Retinal pigment epithelial cell (primary cell): ENCODE results near the gene TPCN2.
"Not testable (repeated sequence)": the region's sequence is repeated elsewhere in the genome, so short reads cannot be mapped to it uniquely, and the experiment has no call there.

Experiments used
- DNase-seq: peaks from one replicate; pipeline ENCODE4 v3.0.0-alpha.2; 2010; ENCODE audit warnings: low read depth
- H3K4me3 ChIP-seq: 2 replicates; pipeline ENCODE4 v1.5.1; 2011; ENCODE audit warnings: mild to moderate bottlenecking, low read length, control low read depth, moderate library complexity
- TF ChIP-seq, protein P1 (sequence below): conservative IDR thresholded peaks from 2 replicates; pipeline ENCODE4 v1.5.1; 2011; ENCODE audit warnings: low read depth, low read length, control low read depth, inconsistent platforms

TPCN2 gene

DNA sequence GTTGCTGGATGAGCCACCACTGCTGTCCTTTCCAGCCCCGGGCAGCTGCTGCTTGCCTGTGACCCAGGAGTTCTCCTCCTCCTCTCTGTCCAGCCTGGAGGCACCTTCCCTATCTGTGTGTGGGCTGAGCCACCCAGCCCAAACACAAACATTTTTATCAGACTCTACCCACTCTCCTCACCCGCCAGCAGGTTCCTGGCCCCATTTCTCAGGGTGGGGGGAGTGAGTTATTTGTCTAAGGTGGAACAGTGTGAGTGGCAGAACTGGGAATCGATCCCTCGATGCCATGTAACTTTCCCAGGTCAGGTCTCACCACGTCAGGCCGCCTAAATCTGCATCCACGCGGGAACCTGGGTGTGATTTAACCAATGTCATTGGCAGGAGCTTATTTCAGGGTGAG, 86.2 kb downstream of the TPCN2 start:
- no peak overlapping the region for H3K4me3 ChIP-seq
- no peak for DNase-seq
- TF ChIP-seq, protein P1, sequence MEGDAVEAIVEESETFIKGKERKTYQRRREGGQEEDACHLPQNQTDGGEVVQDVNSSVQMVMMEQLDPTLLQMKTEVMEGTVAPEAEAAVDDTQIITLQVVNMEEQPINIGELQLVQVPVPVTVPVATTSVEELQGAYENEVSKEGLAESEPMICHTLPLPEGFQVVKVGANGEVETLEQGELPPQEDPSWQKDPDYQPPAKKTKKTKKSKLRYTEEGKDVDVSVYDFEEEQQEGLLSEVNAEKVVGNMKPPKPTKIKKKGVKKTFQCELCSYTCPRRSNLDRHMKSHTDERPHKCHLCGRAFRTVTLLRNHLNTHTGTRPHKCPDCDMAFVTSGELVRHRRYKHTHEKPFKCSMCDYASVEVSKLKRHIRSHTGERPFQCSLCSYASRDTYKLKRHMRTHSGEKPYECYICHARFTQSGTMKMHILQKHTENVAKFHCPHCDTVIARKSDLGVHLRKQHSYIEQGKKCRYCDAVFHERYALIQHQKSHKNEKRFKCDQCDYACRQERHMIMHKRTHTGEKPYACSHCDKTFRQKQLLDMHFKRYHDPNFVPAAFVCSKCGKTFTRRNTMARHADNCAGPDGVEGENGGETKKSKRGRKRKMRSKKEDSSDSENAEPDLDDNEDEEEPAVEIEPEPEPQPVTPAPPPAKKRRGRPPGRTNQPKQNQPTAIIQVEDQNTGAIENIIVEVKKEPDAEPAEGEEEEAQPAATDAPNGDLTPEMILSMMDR = no peak

- DNase-seq = no peak
- H3K4me3 ChIP-seq = no peak overlapping the region
- TF ChIP-seq, protein P1 = no peak
These were observed 87.0 kb downstream of the TPCN2 start for GRCh38 chr11:69135420-69136363.

- TF ChIP-seq, protein P1 = no peak
- DNase-seq = no peak
These were observed 87.7 kb downstream of the TPCN2 start for GRCh38 chr11:69136471-69136870.

GRCh38 chr11:69137151-69137844, 88.6 kb downstream of the TPCN2 start:
- H3K4me3 ChIP-seq = no peak overlapping the region
- no peak for DNase-seq
- TF ChIP-seq, protein P1 = no peak

More at GRCh38 chr11:69136471-69136870, 87.7 kb downstream of the TPCN2 start:
- H3K4me3 ChIP-seq = no peak overlapping the region

- DNase-seq = peak; percentile 36
- no peak overlapping the region for H3K4me3 ChIP-seq
- TF ChIP-seq, protein P1 = no peak
These were observed 89.5 kb downstream of the TPCN2 start for GRCh38 chr11:69138265-69138664.

DNA sequence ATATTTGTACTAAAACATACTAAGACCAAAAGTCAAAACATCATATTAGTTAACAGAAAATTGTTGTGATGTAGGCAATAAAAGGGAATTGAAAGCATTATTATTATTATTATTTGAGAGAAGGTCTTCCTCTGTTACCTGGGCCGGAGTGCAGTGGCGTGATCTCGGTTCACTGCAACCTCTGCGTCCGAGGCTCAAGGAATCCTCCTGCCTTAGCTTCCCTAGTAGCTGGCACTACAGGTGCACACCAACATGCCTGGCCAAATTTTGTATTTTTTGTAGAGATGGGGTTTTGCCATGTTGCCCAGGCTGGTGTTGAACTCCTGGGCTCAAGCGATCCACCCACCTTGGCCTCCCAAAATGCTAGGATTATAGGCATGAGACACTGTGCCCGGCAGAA, 91.4 kb downstream of the TPCN2 start:
- DNase-seq, H3K4me3 ChIP-seq: not testable (repeated sequence)

DNA sequence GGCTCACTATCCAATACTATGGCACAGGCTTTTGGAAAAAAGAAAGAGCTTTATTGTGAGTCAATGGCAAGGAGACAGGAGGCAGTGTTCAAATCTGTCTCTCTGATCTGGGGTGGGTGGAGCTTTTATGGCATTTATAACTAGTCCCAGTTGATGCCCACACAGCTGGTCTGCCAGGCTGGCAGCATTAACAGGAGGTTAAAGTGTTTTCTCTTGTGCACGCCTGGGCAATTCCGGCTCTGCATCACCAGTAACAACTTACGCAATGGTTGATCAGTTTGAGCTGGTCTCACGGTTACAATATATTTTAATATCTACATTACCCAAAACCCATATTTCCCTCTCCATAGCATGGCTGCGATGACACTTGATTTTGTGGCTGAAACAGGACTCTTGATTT, 91.9 kb downstream of the TPCN2 start:
- H3K4me3 ChIP-seq = no peak overlapping the region
- TF ChIP-seq, protein P1 = no peak
- no peak for DNase-seq
